Esophagus muscularis mucosa (tissue), 4 donors: Measurements from ENCODE around the gene IL15RA. TPM values are rescaled to one million over a fixed set of nuclear protein-coding genes. Genes with fewer than 3 reads are reported as not detected.

Experiments used
- DNase-seq: peaks from one replicate; pipeline ENCODE4 v3.0.0-alpha.2; 2017; ENCODE audit errors: extremely low spot score
- H3K27ac ChIP-seq, 4 donors: fragments of 200-600 bp; sonication (generic); replicated peaks in 1 of 4; 1 replicate in 3 of 4; 2 replicates in 1 of 4; pipeline ENCODE4 v1.5.1; 2016 to 2019; ENCODE audit warnings: mild to moderate bottlenecking in 1 of 4
- H3K27me3 ChIP-seq, 4 donors: fragments of 200-600 bp; sonication (generic); one replicate each; pipeline versions ENCODE4 v1.5.1 to v1.6.0; 2016 to 2019
- H3K36me3 ChIP-seq, 4 donors: fragments of 200-600 bp; sonication (generic); one replicate each; pipeline ENCODE4 v1.5.1; 2016 to 2019
- H3K4me1 ChIP-seq, 4 donors: fragments of 200-600 bp; sonication (generic); one replicate each; pipeline ENCODE4 v1.5.1; 2016 to 2019
- H3K4me3 ChIP-seq, 4 donors: fragments of 200-600 bp; sonication (generic); 1 replicate in 2 of 4; 2 replicates in 2 of 4; pipeline ENCODE4 v1.5.1; 2016 to 2019; ENCODE audit warnings: mild to moderate bottlenecking in 4 of 4, moderate library complexity in 1 of 4
- H3K9me3 ChIP-seq, 4 donors: fragments of 200-600 bp; sonication (generic); 1 replicate in 3 of 4; 2 replicates in 1 of 4; pipeline ENCODE4 v1.5.1; 2016 to 2019
- CTCF ChIP-seq, 3 experiments: fragments of 200-600 bp in 2 of 3; fragments of 450-650 bp in 1 of 3; sonication (generic) in 2 of 3; IDR thresholded peaks; one replicate each; pipeline ENCODE4 v1.5.1; 2017 to 2019; ENCODE audit warnings: antibody characterized with exemption in 3 of 3, mild to moderate bottlenecking in 2 of 3, moderate library complexity in 1 of 3
- EP300 ChIP-seq: sonication (generic); formaldehyde crosslinking; IDR thresholded peaks from one replicate; pipeline ENCODE4 v1.6.1; 2017; ENCODE audit warnings: antibody characterized with exemption
- POLR2A ChIP-seq: fragments of 450-650 bp; IDR thresholded peaks from one replicate; pipeline ENCODE4 v1.6.1; 2017; ENCODE audit warnings: antibody characterized with exemption, moderate library complexity, mild to moderate bottlenecking, low read depth
- POLR2AphosphoS5 ChIP-seq, 2 donors: sonication (generic); formaldehyde crosslinking; IDR thresholded peaks; one replicate each; pipeline ENCODE4 v1.6.1; 2017; ENCODE audit warnings: antibody characterized with exemption in 2 of 2
- WGBS: methylation state at CpG from one replicate; pipeline ENCODE4 v1.1.5; 2018; 5-methylcytosine and 5-hydroxymethylcytosine counted together
- intact Hi-C: fragments of 100-400 bp; cut with DNase I; formaldehyde crosslinking; loops from one replicate; pipeline ENCODE4 v1.15.1; 2023
- total RNA-seq, 4 donors: library from RNA; depleted of rRNA; stranded (reverse); fragments of >200 nt; gene quantifications; one replicate each; pipeline versions ENCODE4 v1.1.0 to v1.2.1, GENCODE V29; 2016

Gene IL15RA
- total RNA-seq, 4 donors from 2014 or later: 19.5 to 30.1 (median 24.2) TPM

DNA sequence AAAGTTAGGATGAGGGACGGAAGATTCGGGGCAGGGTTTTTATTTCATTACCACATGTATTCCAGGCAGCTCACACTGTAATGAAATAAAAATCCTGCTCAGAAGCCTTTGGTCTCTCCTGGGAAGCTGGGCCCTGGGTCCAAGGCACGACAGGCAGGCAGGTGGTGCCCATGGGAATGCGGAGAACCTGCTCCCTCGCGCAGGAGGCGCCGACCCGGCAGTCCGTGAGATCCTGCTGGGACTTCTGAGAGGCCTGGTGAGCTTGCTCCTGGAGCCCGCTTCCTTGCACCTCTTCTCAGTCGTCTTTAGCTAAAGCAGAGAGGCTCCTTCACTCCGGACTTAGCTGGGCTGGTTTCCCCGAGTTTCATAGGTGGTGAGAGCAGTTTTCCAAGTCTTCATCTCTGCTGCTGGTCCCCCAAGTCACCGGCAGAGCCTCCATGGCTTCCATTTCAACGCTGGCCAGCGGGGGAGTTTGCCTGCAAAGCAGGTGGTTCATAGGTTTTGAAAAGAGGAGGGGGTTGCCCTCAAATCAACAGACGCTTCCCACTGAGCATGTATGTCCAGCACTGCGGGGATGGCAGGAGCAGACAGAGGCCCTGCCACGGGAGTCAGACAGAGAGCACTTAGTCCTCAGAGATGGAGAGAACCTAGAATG, 24.5 kb downstream of the IL15RA start:
- peaks cover 6 to 29% (median 24%) of the 10 kb centered on the region in 4 donors for H3K4me1 ChIP-seq
- intact Hi-C loops: no loop called here
- no peak overlapping the region for H3K4me3 ChIP-seq
- 82% methylated on average over 19 of the region's 20 CpGs for WGBS
- H3K36me3 ChIP-seq: peaks cover 0 to 37% (median 17%) of the 10 kb centered on the region in 4 donors
- H3K27me3 ChIP-seq: peaks cover 0 to 8% (median 0%) of the 10 kb centered on the region in 4 donors
- no peak for DNase-seq
- TF ChIP-seq CTCF (IDR thresholded peaks at IDR 0.05): no peak
- TF ChIP-seq EP300: no peak
- no peak for TF ChIP-seq POLR2A
- TF ChIP-seq POLR2AphosphoS5 (IDR thresholded peaks at IDR 0.05): no peak
- H3K27ac ChIP-seq: no peak overlapping the region
- H3K9me3 ChIP-seq: no peaks in the 10 kb centered on the region

DNA sequence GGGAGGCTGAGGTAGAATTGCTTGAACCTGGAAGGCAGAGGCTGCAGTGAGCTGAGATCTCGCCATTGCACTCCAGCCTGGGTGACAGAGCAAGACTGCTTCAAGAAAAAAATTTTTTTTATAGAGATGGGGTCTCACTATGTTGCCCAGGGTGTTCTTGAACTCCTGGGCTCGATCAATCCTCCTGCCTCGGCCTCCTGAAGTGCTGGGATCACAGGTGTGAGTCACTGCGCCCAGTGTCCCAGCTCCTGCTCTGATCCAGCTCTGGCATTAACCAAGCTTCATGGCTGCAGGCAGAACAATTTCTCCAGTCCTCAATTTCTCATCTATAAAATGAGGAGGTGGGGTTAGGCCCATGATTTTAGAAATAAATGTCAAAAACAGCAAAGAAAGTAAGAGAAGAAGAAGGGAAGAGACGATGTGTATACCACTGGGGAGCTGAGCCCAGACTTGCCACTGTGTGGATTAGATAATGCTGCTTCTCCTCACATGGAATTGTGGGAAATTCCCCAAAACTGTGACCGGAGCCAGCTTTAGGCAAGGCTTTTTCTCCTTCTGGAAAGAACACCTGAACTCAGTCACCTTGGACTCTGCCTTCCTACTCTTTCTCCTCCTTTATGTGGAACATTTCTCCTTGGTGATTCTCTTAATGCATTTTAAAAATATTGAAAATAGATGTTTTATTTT, 25.5 kb downstream of the IL15RA start:
- Histone ChIP-seq H3K4me1 (peaks cover 7 to 32% (median 27%) of the 10 kb centered on the region in 4 donors), H3K9me3 (no peaks in the 10 kb centered on the region), H3K36me3 (peaks cover 0 to 29% (median 17%) of the 10 kb centered on the region in 4 donors), H3K4me3 (no peak overlapping the region), H3K27ac (peak overlapping the region in 3 of 4 donors; percentile 44 to 66 (median 47)), H3K27me3 (peaks cover 0 to 10% (median 0%) of the 10 kb centered on the region in 4 donors)
- DNase-seq: no peak
- WGBS: 86% methylated on average over 6 of the region's 6 CpGs
- TF ChIP-seq POLR2A: no peak
- TF ChIP-seq EP300: no peak
- intact Hi-C loops: no loop called here

DNA sequence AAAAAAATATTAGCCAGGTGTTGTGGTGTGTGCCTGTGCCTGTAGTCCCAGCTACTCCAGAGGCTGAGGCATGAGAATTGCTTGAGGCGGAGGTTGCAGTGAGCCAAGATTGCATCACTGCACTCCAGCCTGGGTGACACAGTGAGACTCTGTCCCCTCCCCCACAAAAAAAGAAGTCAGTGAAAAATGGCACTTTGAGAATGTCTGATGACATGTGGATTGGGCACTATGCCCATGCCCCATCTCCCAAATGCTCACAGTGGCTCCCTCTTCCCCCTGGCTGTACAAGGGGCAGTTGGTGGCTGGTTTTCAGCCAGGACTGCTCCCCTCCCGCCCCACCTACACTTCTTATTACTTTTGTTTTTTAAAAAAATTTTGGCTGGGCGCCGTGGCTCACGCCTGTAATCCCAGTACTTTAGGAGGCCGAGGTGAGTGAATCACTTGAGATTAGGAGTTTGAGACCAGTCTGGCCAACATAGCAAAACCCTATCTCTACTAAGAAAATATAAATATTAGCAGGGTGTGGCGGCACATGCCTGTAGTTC, 26.1 kb downstream of the IL15RA start:
- Histone ChIP-seq H3K4me1 (peaks cover 13 to 38% (median 32%) of the 10 kb centered on the region in 4 donors), H3K36me3 (peaks cover 0 to 24% (median 12%) of the 10 kb centered on the region in 4 donors), H3K27me3 (peaks cover 0 to 10% (median 0%) of the 10 kb centered on the region in 4 donors), H3K27ac (peak overlapping the region in 3 of 4 donors; percentile 44 to 66 (median 47)), H3K9me3 (no peaks in the 10 kb centered on the region), H3K4me3 (no peak overlapping the region)
- DNase-seq: no peak
- TF ChIP-seq POLR2AphosphoS5 (IDR thresholded peaks at IDR 0.05) (peak; percentile 34 to 42), POLR2A (no peak), EP300 (no peak), CTCF (IDR thresholded peaks at IDR 0.05) (no peak)
- intact Hi-C loops: no loop called here
- WGBS: 69% methylated on average over 7 of the region's 7 CpGs

GRCh38 chr10:5949009-5949759, 28.2 kb downstream of the IL15RA start:
- Histone ChIP-seq H3K27ac (peak overlapping the region in 2 of 4 donors; percentile 20 to 47), H3K4me1 (peaks cover 31 to 59% (median 53%) of the 10 kb centered on the region in 4 donors), H3K4me3 (no peak overlapping the region), H3K9me3 (no peaks in the 10 kb centered on the region), H3K36me3 (peaks cover 0 to 21% (median 6%) of the 10 kb centered on the region in 4 donors), H3K27me3 (peaks cover 0 to 10% (median 0%) of the 10 kb centered on the region in 4 donors)
- no peak for DNase-seq
- intact Hi-C loops: loop anchor here (5.0 kb wide), 1 partner anchor 138 kb away; the partner anchor contains the start of gene RBM17
- WGBS: 46% methylated on average over 14 of the region's 14 CpGs
- TF ChIP-seq CTCF (IDR thresholded peaks at IDR 0.05): peak; percentile 29 to 41 (median 35)
- no peak for TF ChIP-seq POLR2A
- TF ChIP-seq EP300: no peak
- TF ChIP-seq POLR2AphosphoS5 (IDR thresholded peaks at IDR 0.05): no peak
